GM06990 (cell line): ENCODE data around the gene UST.
"Not testable (repeated sequence)": the region's sequence is repeated elsewhere in the genome, so short reads cannot be mapped to it uniquely, and the experiment has no call there.

Experiments used
- DNase-seq: peaks from one replicate; pipeline ENCODE4 v3.0.0-alpha.2; 2011; ENCODE audit not compliant: insufficient read length; ENCODE audit errors: extremely low read depth
- H3K27me3 ChIP-seq: replicated peaks from 2 replicates; pipeline ENCODE4 v1.6.0; 2011; ENCODE audit warnings: low read length; ENCODE audit not compliant: control insufficient read depth, insufficient read depth
- H3K36me3 ChIP-seq: 2 replicates; pipeline ENCODE4 v1.5.1; 2011; ENCODE audit warnings: low read length; ENCODE audit not compliant: control insufficient read depth, insufficient read depth
- H3K4me3 ChIP-seq: replicated peaks from 2 replicates; pipeline ENCODE4 v1.5.1; 2011; ENCODE audit warnings: low read depth, mild to moderate bottlenecking, control low read depth, low read length
- TF ChIP-seq, protein P1 (sequence below): IDR thresholded peaks from 2 replicates; pipeline ENCODE4 v1.5.1; 2011; ENCODE audit warnings: low read length, control low read depth, mild to moderate bottlenecking, inconsistent platforms; ENCODE audit not compliant: insufficient read depth, poor library complexity, severe bottlenecking

Gene UST

DNA sequence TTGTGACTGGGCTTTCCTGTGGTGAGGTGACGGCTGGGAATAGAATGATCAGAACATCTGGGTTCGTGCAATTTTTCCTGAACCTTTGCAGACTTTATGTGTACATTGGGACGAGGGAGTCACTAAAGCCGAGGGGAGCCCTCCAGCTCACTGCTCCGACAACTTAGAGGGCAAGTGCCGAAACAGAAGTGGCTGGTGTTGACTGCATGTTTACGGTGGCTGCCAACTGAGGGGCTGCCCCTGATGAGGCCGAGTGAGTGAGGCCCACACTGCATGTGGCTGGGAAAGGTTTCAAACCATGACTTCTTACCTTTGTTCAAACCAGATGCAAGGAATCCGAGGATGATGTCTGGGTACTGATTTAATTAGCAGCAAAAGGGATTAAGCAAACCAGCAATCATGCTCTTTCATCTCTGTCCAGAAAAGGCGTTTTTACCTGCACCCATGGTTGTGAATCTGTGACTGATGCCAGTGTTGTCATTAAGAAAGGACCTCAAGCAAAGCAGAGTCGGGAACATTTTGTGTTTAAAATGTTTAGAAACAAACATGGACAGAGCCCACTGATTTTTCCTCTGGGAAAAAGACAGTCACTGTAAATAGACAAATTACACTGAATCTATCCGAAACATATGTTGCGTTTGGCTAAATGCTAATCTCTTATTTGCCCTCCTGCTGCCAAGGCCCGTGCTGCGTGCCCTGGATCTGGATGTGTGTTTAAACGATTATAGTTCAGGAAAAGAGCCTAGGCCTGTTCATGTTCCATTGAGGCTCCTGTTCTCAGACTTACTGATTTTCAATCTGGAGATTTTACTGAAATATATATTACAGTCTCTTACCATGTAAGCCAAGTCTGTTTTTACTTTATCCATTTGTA, 105.1 kb downstream of the UST start:
- no peaks in the 10 kb centered on the region for H3K27me3 ChIP-seq
- no peak for DNase-seq
- H3K36me3 ChIP-seq: no peaks in the 10 kb centered on the region
- TF ChIP-seq, protein P1, sequence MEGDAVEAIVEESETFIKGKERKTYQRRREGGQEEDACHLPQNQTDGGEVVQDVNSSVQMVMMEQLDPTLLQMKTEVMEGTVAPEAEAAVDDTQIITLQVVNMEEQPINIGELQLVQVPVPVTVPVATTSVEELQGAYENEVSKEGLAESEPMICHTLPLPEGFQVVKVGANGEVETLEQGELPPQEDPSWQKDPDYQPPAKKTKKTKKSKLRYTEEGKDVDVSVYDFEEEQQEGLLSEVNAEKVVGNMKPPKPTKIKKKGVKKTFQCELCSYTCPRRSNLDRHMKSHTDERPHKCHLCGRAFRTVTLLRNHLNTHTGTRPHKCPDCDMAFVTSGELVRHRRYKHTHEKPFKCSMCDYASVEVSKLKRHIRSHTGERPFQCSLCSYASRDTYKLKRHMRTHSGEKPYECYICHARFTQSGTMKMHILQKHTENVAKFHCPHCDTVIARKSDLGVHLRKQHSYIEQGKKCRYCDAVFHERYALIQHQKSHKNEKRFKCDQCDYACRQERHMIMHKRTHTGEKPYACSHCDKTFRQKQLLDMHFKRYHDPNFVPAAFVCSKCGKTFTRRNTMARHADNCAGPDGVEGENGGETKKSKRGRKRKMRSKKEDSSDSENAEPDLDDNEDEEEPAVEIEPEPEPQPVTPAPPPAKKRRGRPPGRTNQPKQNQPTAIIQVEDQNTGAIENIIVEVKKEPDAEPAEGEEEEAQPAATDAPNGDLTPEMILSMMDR: no peak
- no peak overlapping the region for H3K4me3 ChIP-seq

DNA sequence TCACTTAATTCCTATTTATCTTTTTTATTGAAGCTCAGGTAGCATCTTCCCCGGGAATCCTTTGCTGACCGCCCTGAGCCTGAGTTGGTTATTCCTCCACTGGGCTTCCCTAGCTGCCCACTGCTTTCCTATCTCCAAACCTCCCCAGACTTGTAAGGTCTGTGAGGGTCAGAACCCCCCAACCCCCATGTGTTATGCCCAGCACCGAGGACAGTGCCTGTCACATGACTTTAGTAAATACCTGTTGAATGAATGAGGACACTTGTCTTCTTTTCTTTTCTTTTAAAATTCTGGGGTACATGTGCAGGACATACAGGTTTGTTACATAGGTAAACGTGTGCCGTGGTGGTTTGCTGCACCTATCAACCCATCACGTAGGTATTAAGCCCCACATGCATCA, 105.9 kb downstream of the UST start:
- no peak overlapping the region for H3K4me3 ChIP-seq
- no peak for DNase-seq
- H3K27me3 ChIP-seq: no peaks in the 10 kb centered on the region

DNA sequence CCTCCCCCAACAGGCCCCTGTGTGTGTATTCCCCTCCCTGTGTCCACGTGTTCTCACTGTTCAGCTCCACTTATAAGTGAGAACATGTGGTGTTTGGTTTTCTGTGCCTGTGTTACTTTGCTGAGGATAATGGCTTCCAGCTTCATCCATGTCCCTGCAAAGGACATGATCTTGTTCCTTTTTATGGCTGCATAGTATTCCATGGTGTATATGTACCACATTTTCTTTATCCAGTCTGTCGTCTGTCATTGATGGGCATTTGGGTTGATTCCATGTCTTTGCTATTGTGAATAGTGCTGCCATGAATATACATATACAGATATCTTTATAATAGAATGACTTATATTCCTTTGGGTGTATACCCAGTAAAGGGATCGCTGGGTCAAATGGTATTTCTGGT, 106.3 kb downstream of the UST start:
- not testable (repeated sequence) for DNase-seq, H3K27me3 ChIP-seq

More for the DNA sequence above, 105.9 kb downstream of the UST start:
- TF ChIP-seq, protein P1: no peak
- no peaks in the 10 kb centered on the region for H3K36me3 ChIP-seq

DNA sequence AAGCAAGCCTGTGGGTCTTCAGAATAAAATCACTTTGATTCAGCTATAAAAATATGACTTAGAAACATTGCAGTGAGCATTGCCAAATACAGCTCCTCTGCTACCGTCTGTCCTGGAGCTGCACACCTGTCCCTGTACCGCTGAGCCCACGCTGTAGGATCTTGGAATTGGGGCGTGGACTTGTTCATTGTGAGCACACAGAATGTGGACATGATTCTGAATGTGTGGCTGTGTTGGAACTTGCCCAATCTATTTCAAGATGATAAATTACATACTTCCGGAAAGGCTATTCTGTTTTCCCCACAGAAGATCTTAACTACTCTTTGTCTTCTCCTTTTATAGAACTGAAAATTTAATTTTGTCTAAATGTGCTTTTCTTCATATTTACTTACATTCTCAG, 107.3 kb downstream of the UST start:
- no peaks in the 10 kb centered on the region for H3K27me3 ChIP-seq
- H3K4me3 ChIP-seq: no peak overlapping the region
- no peaks in the 10 kb centered on the region for H3K36me3 ChIP-seq
- no peak for DNase-seq
- TF ChIP-seq, protein P1: no peak

More for the DNA sequence above, 106.3 kb downstream of the UST start:
- not testable (repeated sequence) for H3K36me3 ChIP-seq, H3K4me3 ChIP-seq

DNA sequence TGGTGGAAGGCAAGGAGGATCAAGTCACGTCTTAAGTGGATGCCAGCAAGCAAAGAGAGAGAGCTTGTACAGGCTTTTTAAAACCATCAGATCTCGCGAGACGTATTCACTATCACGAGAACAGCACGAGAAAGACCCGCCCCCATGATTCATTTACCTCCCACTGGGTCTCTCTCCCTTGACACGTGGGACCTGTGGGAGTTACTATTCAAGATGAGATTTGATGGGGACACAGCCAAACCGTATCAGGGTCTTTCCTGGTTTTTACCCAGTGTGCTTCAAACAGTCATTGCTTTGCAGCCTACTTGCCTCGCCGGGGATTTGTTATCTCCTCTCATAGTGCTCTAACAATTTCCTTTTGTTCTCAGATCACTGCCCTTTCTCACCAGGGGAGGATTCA, 108.2 kb downstream of the UST start:
- TF ChIP-seq, protein P1: no peak
- H3K36me3 ChIP-seq: no peaks in the 10 kb centered on the region
- no peaks in the 10 kb centered on the region for H3K27me3 ChIP-seq
- DNase-seq: no peak
- no peak overlapping the region for H3K4me3 ChIP-seq

DNA sequence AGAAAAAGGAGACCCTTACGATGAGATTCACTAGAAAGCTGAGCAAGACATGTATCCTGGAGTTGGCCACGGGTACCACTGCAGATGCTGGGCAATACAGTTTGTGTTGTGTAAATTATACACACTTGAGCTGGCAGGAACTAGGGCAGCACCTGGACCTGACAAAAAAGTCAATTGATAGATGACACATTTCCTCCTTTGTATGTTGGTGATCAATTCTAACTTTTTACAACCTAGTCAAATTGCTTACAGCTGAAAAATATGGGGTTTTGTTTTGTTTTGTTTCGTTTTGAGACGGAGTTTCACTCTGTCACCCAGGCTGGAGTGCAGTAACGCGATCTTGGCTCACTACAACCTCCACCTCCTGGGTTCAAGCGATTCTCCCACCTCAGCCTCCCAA, 108.9 kb downstream of the UST start:
- no peak for DNase-seq
- Histone ChIP-seq H3K36me3 (no peaks in the 10 kb centered on the region), H3K4me3 (no peak overlapping the region), H3K27me3 (no peaks in the 10 kb centered on the region)
- TF ChIP-seq, protein P1: no peak
